KMS-11 (cell line): ENCODE data around the gene CCSER1.

Experiments used
- H2AFZ ChIP-seq: fragments of 200-600 bp; sonication (generic); 2 replicates; pipeline ENCODE4 v1.6.1; 2016; ENCODE audit warnings: antibody characterized with exemption, mixed run types, low read depth
- H3K27ac ChIP-seq: fragments of 200-600 bp; sonication (generic); 2 replicates; pipeline ENCODE4 v1.6.1; 2016; ENCODE audit warnings: mild to moderate bottlenecking, mixed run types
- H3K27me3 ChIP-seq: fragments of 200-600 bp; sonication (generic); 2 replicates; pipeline ENCODE4 v1.6.1; 2017; ENCODE audit warnings: mild to moderate bottlenecking, low read depth, mixed run types, moderate library complexity; ENCODE audit not compliant: insufficient read depth
- H3K36me3 ChIP-seq: fragments of 200-600 bp; sonication (generic); 2 replicates; pipeline ENCODE4 v1.6.1; 2017; ENCODE audit warnings: mild to moderate bottlenecking, mixed run types; ENCODE audit not compliant: insufficient read depth
- H3K4me1 ChIP-seq: fragments of 200-600 bp; sonication (generic); 2 replicates; pipeline ENCODE4 v1.6.1; 2016; ENCODE audit warnings: mild to moderate bottlenecking, low read depth, mixed run types; ENCODE audit not compliant: poor library complexity, severe bottlenecking
- H3K4me2 ChIP-seq: fragments of 200-600 bp; sonication (generic); 2 replicates; pipeline ENCODE4 v1.7.0; 2016; ENCODE audit warnings: mild to moderate bottlenecking, mixed run types
- H3K4me3 ChIP-seq: fragments of 200-600 bp; sonication (generic); IDR thresholded peaks from 2 replicates; pipeline ENCODE4 v1.6.1; 2017; ENCODE audit warnings: low read depth, low read length, mixed read lengths; ENCODE audit not compliant: insufficient read depth
- H3K79me2 ChIP-seq: fragments of 200-600 bp; sonication (generic); 2 replicates; pipeline ENCODE4 v1.6.1; 2016; ENCODE audit warnings: low read depth, mixed run types; ENCODE audit not compliant: insufficient read depth
- H3K9ac ChIP-seq: fragments of 200-600 bp; sonication (generic); 2 replicates; pipeline ENCODE4 v1.6.1; 2016; ENCODE audit warnings: mild to moderate bottlenecking, mixed run types
- H4K20me1 ChIP-seq: fragments of 200-600 bp; sonication (generic); 2 replicates; pipeline ENCODE4 v1.6.1; 2016; ENCODE audit warnings: mild to moderate bottlenecking, mixed run types; ENCODE audit not compliant: insufficient read depth
- CTCF ChIP-seq: fragments of 200-600 bp; sonication (generic); conservative IDR thresholded peaks from 2 replicates; pipeline ENCODE4 v1.6.1; 2017; ENCODE audit warnings: low read depth, mild to moderate bottlenecking, antibody characterized with exemption, low read length, moderate library complexity, mixed read lengths

The CCSER1 gene

GRCh38 chr4:90148574-90149148 is 21.5 kb downstream of the CCSER1 start:
- Histone ChIP-seq H3K4me2 (no peak overlapping the region), H3K27ac (no peak overlapping the region)
- no peak for TF ChIP-seq CTCF

GRCh38 chr4:90152024-90152423 is 24.8 kb downstream of the CCSER1 start:
- Histone ChIP-seq H3K4me1 (no peaks in the 10 kb centered on the region), H3K79me2 (no peaks in the 10 kb centered on the region), H3K9ac (no peak overlapping the region), H4K20me1 (no peaks in the 10 kb centered on the region), H3K4me3 (no peak overlapping the region), H3K36me3 (no peaks in the 10 kb centered on the region), H3K27me3 (no peaks in the 10 kb centered on the region), H3K27ac (no peak overlapping the region), H2AFZ (no peak overlapping the region), H3K4me2 (no peak overlapping the region)
- no peak for TF ChIP-seq CTCF

More at GRCh38 chr4:90148574-90149148, 21.5 kb downstream of the CCSER1 start:
- no peaks in the 10 kb centered on the region for H3K79me2 ChIP-seq
- no peak overlapping the region for H2AFZ ChIP-seq
- no peaks in the 10 kb centered on the region for H3K36me3 ChIP-seq
- H3K9ac ChIP-seq, result no peak overlapping the region
- H3K4me1 ChIP-seq, result no peaks in the 10 kb centered on the region
- H4K20me1 ChIP-seq, result no peaks in the 10 kb centered on the region
- H3K4me3 ChIP-seq, result no peak overlapping the region
- no peaks in the 10 kb centered on the region for H3K27me3 ChIP-seq

GRCh38 chr4:90159193-90159592 is 32.0 kb downstream of the CCSER1 start:
- H3K27ac ChIP-seq, result no peak overlapping the region
- H3K36me3 ChIP-seq, result no peaks in the 10 kb centered on the region
- TF ChIP-seq CTCF, result no peak
- no peaks in the 10 kb centered on the region for H3K27me3 ChIP-seq
- H3K9ac ChIP-seq, result no peak overlapping the region
- no peak overlapping the region for H3K4me2 ChIP-seq
- H4K20me1 ChIP-seq, result no peaks in the 10 kb centered on the region
- H3K4me3 ChIP-seq, result no peak overlapping the region
- H2AFZ ChIP-seq, result no peak overlapping the region
- H3K4me1 ChIP-seq, result no peaks in the 10 kb centered on the region
- no peaks in the 10 kb centered on the region for H3K79me2 ChIP-seq

- no peak overlapping the region for H3K9ac ChIP-seq
- no peaks in the 10 kb centered on the region for H3K79me2 ChIP-seq
- H4K20me1 ChIP-seq, result no peaks in the 10 kb centered on the region
- H3K27me3 ChIP-seq, result no peaks in the 10 kb centered on the region
- no peak overlapping the region for H3K4me3 ChIP-seq
- TF ChIP-seq CTCF, result no peak
- no peak overlapping the region for H2AFZ ChIP-seq
- H3K36me3 ChIP-seq, result no peaks in the 10 kb centered on the region
- no peak overlapping the region for H3K4me2 ChIP-seq
- H3K27ac ChIP-seq, result no peak overlapping the region
- H3K4me1 ChIP-seq, result no peaks in the 10 kb centered on the region
Observed at GRCh38 chr4:90160044-90160443, 32.9 kb downstream of the CCSER1 start.
